K562 treated with DMSO at 1 percent for 24 hours (cell line): ENCODE measurements around the gene WDR83. TPM values are rescaled to one million over a fixed set of nuclear protein-coding genes. Genes with fewer than 3 reads are reported as not detected.

ENCODE experiments used
- total RNA-seq: library from RNA; unstranded; fragments of 300-600 nt; gene quantifications from 2 replicates; pipeline ENCODE4 v1.2.3, GENCODE V29; 2022; ENCODE audit warnings: low read depth; ENCODE audit not compliant: insufficient read depth

Gene WDR83
- total RNA-seq = 17.4 and 22.1 TPM in 2 replicates

DNA sequence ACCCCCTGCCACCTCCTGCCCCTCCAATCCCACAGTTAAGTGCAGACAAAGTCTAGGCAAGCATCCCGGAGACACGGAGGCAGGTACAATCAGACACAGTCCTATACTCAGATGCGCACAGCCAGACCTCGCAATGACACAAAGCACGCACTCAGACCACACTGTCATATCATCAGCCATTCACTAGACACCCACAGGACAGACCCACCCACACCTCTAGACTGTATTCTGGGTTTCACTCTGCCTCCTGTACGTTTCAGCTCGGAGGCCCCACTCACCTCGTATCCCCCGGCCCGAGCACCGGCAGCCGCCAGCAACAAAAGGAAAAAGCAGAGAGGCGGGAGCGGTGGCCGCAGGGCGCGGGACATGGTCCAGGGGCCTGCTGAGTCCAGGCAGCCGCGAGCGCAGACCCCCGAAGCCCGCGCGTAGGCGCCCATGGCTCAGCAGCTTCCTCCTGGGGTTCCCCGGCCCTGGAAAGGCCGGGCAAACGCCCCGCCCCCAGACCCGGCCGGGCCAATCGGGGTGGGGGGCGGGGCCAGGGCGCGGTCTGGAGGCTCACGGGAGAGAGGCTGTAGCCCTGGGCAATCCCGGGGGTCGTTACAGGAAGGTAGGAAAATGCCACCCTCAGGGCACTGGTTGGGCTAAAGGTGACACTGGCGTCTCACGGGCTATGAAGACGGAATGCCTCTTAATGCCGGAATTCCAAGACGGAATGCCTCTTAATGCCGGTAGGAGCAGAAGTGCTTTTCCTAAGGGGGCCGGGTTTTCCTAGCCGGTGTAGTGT lies at the start of gene WDR83, which contains the start of gene MAN2B1:
WDR83 (plus strand) TSS at position 543 of the 784 bp plus-strand sequence. CDS start 2,984 bp downstream, outside the sequence.
MAN2B1 (minus strand) TSS at position 478 of the 784 bp plus-strand sequence; CDS start at position 437, 41 bp downstream.

GRCh38 chr19:12681074-12681987 lies 14.7 kb downstream of the WDR83 start, which contains the start of gene DHPS:
Gene DHPS, minus strand, starts transcription at chr19:12681880. Its CDS starts 114 bp downstream, at chr19:12681766.

DNA sequence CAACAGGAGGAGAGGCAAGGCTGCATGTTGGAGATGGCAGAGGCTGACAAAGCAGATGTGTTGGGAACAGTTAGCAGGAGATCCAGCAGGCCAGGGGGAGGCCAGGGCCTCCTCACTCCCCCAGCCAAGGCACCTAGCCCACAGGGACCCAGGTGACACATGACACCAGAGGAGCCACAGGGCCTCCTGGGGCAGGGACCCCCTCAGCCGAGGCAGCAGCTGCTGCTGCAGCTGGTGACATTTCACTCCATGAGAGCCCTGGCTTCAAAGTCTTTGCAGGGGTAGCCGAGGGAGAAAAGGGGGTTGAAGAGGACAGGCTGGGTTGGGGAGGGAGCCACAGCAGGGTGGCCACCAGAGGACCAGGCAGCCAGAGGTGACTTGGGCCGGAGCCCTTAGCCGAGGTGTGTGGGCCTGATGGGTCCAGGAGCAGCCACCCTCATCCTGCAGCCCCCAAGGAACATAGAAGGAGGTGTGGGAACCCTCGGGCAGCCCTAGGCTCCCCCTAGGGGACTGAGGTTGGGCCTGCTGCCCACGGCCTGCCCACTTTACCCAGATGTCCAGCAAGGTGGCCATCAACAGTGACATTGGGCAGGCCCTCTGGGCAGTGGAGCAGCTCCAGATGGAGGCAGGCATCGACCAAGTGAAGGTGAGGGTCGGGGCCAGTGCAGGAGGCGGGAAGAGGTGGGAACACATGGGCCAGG lies 21.0 kb downstream of the WDR83 start, which contains the start of gene GNG14:
GNG14 (plus strand) TSS at position 503 of the 701 bp plus-strand sequence; CDS start at position 554, 51 bp downstream.

DNA sequence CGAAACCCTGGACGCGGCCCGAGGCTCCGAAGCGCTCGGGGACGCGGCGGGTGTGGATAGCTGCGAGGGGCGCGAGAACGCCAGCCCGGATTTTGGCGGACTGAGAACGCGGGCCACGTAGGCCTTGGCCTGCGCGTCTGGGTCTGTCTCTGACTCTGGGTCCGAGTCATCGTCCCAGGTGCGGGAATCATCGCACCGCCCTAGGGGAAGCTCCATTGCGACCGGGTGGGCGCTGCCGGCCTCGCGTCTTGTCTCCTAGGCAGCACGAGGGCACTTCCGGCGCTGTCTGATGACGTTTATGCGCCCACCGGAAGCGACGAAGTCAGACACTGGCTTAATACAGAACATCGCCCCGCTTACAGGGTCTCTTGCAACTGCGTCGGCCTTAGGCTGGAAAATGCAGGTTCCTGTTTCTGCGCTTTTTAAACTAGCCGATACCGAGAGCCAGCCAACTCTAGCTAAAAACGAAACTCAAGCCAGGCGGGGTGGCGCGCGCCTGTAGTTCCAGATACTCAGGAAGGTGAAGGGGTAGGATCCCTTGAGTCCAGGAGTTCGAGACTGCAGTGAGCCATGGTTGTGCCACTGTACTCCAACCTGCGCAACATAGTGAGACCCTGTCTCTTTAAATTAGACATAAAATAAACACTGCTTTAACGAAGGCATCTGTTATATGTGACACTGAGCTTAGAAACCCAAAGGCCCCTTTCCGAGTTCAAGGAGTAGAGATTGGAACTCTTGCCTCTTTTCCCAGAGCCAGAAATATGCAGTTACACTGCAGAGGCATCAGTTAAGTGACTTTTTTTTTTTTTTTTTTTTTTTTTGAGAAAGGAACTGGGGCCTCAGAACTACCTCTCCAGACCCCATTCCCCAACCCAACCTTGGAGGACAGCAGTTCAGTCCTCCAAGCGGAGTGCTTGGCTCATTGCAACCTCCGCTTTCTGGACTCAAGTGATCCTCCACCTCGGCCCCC lies 30.0 kb downstream of the WDR83 start, which contains the start of gene FBXW9:
FBXW9 (minus strand) TSS at position 266 of the 970 bp plus-strand sequence; CDS start at position 216, 50 bp downstream.

DNA sequence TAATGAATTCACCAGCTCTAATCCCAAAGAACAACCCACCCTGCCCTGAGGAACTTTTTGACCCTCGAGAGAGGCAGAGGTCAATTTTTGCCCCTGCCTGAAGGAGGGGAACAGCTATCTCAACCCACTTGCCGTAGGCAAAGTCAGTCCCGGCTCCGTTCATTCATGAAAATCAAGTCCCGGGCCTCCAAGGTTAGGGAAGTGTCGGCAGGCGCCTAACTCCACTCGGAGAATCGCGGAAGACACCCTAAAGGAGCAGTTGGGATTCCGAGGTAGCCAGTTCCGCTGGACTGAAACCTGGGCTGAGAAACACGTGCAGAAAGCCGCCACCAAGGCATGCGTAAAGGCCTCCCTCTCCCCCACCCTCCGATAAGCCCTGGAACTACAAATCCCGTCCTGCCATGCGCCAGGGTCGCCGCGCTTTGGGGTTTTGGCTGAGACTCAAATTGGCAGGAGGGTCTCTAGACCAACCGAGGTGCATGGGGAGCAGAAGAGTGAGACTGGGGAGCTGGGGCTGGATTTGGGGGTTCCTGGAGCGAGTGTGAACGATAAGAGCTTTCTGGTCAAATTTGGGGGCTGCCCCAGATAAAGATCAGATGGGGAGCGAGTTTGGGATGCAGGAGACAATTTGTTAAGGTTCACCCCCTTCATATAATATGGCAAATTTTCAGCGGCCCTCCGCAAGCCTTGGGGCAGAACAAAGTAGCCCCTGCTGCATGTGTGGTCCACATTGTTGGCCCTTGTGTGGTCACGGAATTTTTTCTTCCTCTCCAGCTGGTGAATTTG lies 57.2 kb downstream of the WDR83 start, which contains the start of gene TNPO2:
TNPO2 (minus strand) TSS at position 292 of the 786 bp plus-strand sequence. CDS start 2,955 bp downstream, outside the sequence.

Other genes starting within 250 kb of the WDR83 start
- gene ZNF443, start 225.8 kb upstream of the WDR83 start, total RNA-seq = 1.3 and 1.6 TPM in 2 replicates
- gene ZNF709, start 182.0 kb upstream of the WDR83 start, total RNA-seq = 0.20 and 0.23 TPM in 2 replicates
- 1.6 and 3.8 TPM in 2 replicates for gene ZNF564, start 115.3 kb upstream of the WDR83 start, total RNA-seq
- gene ZNF490, start 56.0 kb upstream of the WDR83 start, total RNA-seq = 1.3 and 1.6 TPM in 2 replicates
- gene ZNF791, start 55.9 kb upstream of the WDR83 start, total RNA-seq = 4.3 and 4.7 TPM in 2 replicates
- 124 and 142 TPM in 2 replicates for gene MAN2B1, start 65 bp upstream of the WDR83 start, total RNA-seq
- gene DHPS, start 15.1 kb downstream of the WDR83 start, total RNA-seq = 111 and 114 TPM in 2 replicates
- not detected in 2 replicates for gene GNG14, start 21.2 kb downstream of the WDR83 start, total RNA-seq
- gene FBXW9, start 29.8 kb downstream of the WDR83 start, total RNA-seq = 15.3 and 19.5 TPM in 2 replicates
- 32.6 and 33.0 TPM in 2 replicates for gene TNPO2, start 57.1 kb downstream of the WDR83 start, total RNA-seq
- gene TRIR, start 67.9 kb downstream of the WDR83 start, total RNA-seq = 485 and 496 TPM in 2 replicates
- 92.4 and 109 TPM in 2 replicates for gene GET3, start 70.7 kb downstream of the WDR83 start, total RNA-seq
- not detected in 2 replicates for gene BEST2, start 85.0 kb downstream of the WDR83 start, total RNA-seq
- 23.8 and 27.0 TPM in 2 replicates for gene HOOK2, start 108.7 kb downstream of the WDR83 start, total RNA-seq
- gene JUNB, start 124.7 kb downstream of the WDR83 start, total RNA-seq = 130 and 136 TPM in 2 replicates
- 388 and 416 TPM in 2 replicates for gene PRDX2, start 135.0 kb downstream of the WDR83 start, total RNA-seq
- 0.85 TPM in 1 of 2 replicates, not detected in the other for gene THSD8, start 135.3 kb downstream of the WDR83 start, total RNA-seq
- 86.0 and 110 TPM in 2 replicates for gene RNASEH2A, start 139.8 kb downstream of the WDR83 start, total RNA-seq
- gene RTBDN, start 167.8 kb downstream of the WDR83 start, total RNA-seq = 2.0 and 3.5 TPM in 2 replicates
- 7.8 and 9.5 TPM in 2 replicates for gene MAST1, start 171.7 kb downstream of the WDR83 start, total RNA-seq
- 157 TPM in 2 replicates for gene DNASE2, start 214.6 kb downstream of the WDR83 start, total RNA-seq
- gene KLF1, start 220.4 kb downstream of the WDR83 start, total RNA-seq = 33.8 and 46.8 TPM in 2 replicates
- 17.5 and 23.0 TPM in 2 replicates for gene GCDH, start 224.4 kb downstream of the WDR83 start, total RNA-seq